OCI-LY7 (cell line): ENCODE results near the gene SH3RF1. TPM values are rescaled to one million over a fixed set of nuclear protein-coding genes. Genes with fewer than 3 reads are reported as not detected.

Experiments used
- BruUV-seq: library from RNA; stranded (reverse); fragments of 400-500 nt; replicated peaks from 2 replicates; lab custom pipeline; 2021; lab: Mats Ljungman, UMichigan
- CTCF ChIA-PET: fragments of 300-600 bp; sonication (Branson Sonifier 250); formaldehyde crosslinking; loops from one replicate; lab custom pipeline; 2022; ENCODE audit warnings: antibody characterized with exemption; ENCODE audit not compliant: unreplicated experiment; lab: Charles Lee
- POLR2A ChIA-PET: fragments of 300-600 bp; sonication (Branson Sonifier 250); formaldehyde crosslinking; loops from one replicate; lab custom pipeline; 2022; ENCODE audit warnings: antibody characterized with exemption; lab: Charles Lee
- DNase-seq: peaks from one replicate; pipeline ENCODE4 v3.0.0-alpha.2; 2015; ENCODE audit warnings: low spot score
- H2AFZ ChIP-seq: fragments of 200-600 bp; sonication (generic), shearing (Covaris generic); 2 replicates; pipeline ENCODE4 v1.6.1; 2014; ENCODE audit warnings: mild to moderate bottlenecking, antibody characterized with exemption, low read length, moderate library complexity
- H3K27ac ChIP-seq: fragments of 200-600 bp; sonication (generic); 2 replicates; pipeline ENCODE4 v1.5.1; 2014; ENCODE audit warnings: mixed run types, low read depth, mild to moderate bottlenecking, moderate library complexity, low read length, inconsistent platforms; ENCODE audit not compliant: poor library complexity, severe bottlenecking
- H3K36me3 ChIP-seq: fragments of 200-600 bp; sonication (generic); 2 replicates; pipeline ENCODE4 v1.6.1; 2014; ENCODE audit warnings: mild to moderate bottlenecking, antibody characterized with exemption, low read length, moderate library complexity, mixed read lengths; ENCODE audit not compliant: insufficient read depth
- H3K4me1 ChIP-seq: fragments of 200-600 bp; sonication (generic); 2 replicates; pipeline ENCODE4 v1.5.1; 2014; ENCODE audit warnings: mild to moderate bottlenecking, low read length; ENCODE audit not compliant: insufficient read depth, poor library complexity, severe bottlenecking
- H3K4me2 ChIP-seq: fragments of 200-600 bp; sonication (generic); 2 replicates; pipeline ENCODE4 v1.6.1; 2014; ENCODE audit warnings: mild to moderate bottlenecking, low read length
- H3K4me3 ChIP-seq: fragments of 200-600 bp; sonication (generic); 2 replicates; pipeline ENCODE4 v1.5.1; 2014; ENCODE audit warnings: mild to moderate bottlenecking, low read depth, low read length; ENCODE audit not compliant: poor library complexity, severe bottlenecking
- H3K79me2 ChIP-seq: fragments of 200-600 bp; sonication (generic); 2 replicates; pipeline ENCODE4 v1.6.1; 2016; ENCODE audit warnings: low read depth, mild to moderate bottlenecking, low read length, moderate library complexity, mixed read lengths; ENCODE audit not compliant: insufficient read depth
- H3K9me2 ChIP-seq: fragments of 200-600 bp; sonication (generic); 2 replicates; pipeline ENCODE4 v1.6.1; 2016; ENCODE audit warnings: mild to moderate bottlenecking, low read length, mixed read lengths; ENCODE audit not compliant: insufficient read depth
- H3K9me3 ChIP-seq: fragments of 200-600 bp; sonication (generic); 2 replicates; pipeline ENCODE4 v1.6.1; 2014; ENCODE audit warnings: mild to moderate bottlenecking, mixed run types, low read length, mixed read lengths
- H4K20me1 ChIP-seq: fragments of 200-600 bp; sonication (generic); 2 replicates; pipeline ENCODE4 v1.6.1; 2014; ENCODE audit warnings: mild to moderate bottlenecking, antibody characterized with exemption, low read length, moderate library complexity, mixed read lengths; ENCODE audit not compliant: insufficient read depth
- CTCF ChIP-seq: fragments of 200-600 bp; sonication (generic); conservative IDR thresholded peaks from 2 replicates; pipeline ENCODE4 v1.5.1; 2014; ENCODE audit warnings: mild to moderate bottlenecking, antibody characterized with exemption, low read length, moderate library complexity, mixed read lengths
- EZH2phosphoT487 ChIP-seq: fragments of 200-600 bp; sonication (generic); IDR thresholded peaks from 2 replicates; pipeline ENCODE4 v1.6.1; 2018; ENCODE audit warnings: low read depth, borderline replicate concordance, mild to moderate bottlenecking, mixed run types, antibody characterized with exemption, low read length, moderate library complexity, mixed read lengths
- intact Hi-C: fragments of 100-400 bp; cut with micrococcal nuclease; formaldehyde crosslinking; loops from one replicate; pipeline ENCODE4 v1.10.0; 2022; ENCODE audit not compliant: unreplicated experiment
- total RNA-seq, 2 experiments: library from RNA; depleted of rRNA in 1 of 2; stranded (reverse); fragments of >200 nt in 1 of 2; shearing (Covaris generic) in 1 of 2; gene quantifications; 2 replicates each; pipeline ENCODE4 v1.2.3, GENCODE V29; 2014 to 2022

SH3RF1 gene
- total RNA-seq, 2 experiments from 2014 or later, result not detected

DNA sequence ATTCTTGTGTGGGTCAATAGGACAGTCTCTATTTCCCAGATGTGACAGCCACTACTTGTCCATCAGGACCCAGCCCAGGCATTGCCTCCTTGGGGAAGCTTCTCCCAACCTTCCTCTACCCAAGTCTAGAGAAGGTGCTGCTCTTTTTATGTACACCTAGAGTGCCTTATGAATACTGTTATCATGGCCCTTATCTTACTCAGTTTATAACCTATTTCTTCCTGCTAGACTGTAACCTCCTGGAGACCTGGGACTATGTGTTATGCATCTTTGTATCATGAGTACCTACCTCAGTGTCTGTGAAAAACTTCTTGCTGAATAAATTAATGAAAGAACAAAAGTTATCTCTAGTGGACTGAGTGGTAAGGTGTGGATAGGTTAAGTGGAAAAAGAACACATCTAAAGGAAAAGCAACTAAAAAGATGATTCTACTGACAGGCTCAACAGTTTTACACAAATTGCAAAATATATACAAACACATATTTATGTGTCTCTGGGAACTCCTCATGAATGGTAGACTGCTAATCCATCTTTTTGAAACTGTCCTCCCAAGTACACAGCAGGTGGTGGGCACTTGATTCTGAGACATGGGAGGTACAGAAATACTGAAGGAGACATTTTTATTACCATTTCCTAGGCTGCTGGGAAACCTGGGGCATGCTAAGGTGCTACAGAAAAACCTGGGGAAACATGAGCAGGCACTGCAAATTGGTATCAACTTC is 106.6 kb downstream of the SH3RF1 start:
- POLR2A ChIA-PET, result no interaction called here
- no peak for DNase-seq
- H3K9me3 ChIP-seq, result no peaks in the 10 kb centered on the region
- no peak overlapping the region for H3K27ac ChIP-seq
- TF ChIP-seq EZH2phosphoT487 (no peak), CTCF (no peak)
- H4K20me1 ChIP-seq, result no peaks in the 10 kb centered on the region
- H3K36me3 ChIP-seq, result no peaks in the 10 kb centered on the region
- H3K79me2 ChIP-seq, result no peaks in the 10 kb centered on the region
- BruUV-seq, result no TSS peak
- intact Hi-C loops, result no loop called here
- H3K4me2 ChIP-seq, result no peak overlapping the region
- CTCF ChIA-PET, result no interaction called here
- no peak overlapping the region for H2AFZ ChIP-seq
- H3K4me3 ChIP-seq, result no peak overlapping the region
- H3K4me1 ChIP-seq, result no peaks in the 10 kb centered on the region
- no peaks in the 10 kb centered on the region for H3K9me2 ChIP-seq

DNA sequence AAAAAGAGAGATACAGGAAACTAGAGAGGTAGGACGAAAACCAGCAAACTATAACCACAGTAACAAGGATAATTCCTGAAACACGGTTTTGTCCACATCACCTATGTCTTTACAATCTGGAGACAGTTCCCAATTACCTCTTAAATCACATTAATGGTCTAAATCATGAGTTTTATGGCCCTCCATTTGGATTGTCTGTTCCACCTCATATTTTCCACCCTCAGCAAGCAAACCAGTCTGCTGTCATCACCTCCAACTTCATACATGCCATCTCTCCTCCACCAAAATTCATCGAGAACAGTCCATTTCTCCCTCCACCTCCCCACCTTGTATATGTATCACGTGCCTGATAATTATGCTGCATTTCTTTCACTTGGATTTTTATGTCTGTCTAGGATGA is 107.3 kb downstream of the SH3RF1 start:
- intact Hi-C loops, result no loop called here
- POLR2A ChIA-PET, result interaction anchor here (1.3 kb wide), 1 partner anchor 14 kb away, joined by 3 read pairs; no protein-coding TSS in a partner anchor
- no peak overlapping the region for H3K27ac ChIP-seq
- H3K9me2 ChIP-seq, result no peaks in the 10 kb centered on the region
- no peak overlapping the region for H2AFZ ChIP-seq
- TF ChIP-seq CTCF (no peak), EZH2phosphoT487 (no peak)
- no peak overlapping the region for H3K4me2 ChIP-seq
- H3K4me1 ChIP-seq, result no peaks in the 10 kb centered on the region
- no peaks in the 10 kb centered on the region for H3K36me3 ChIP-seq
- no TSS peak for BruUV-seq
- no peaks in the 10 kb centered on the region for H3K79me2 ChIP-seq
- H4K20me1 ChIP-seq, result no peaks in the 10 kb centered on the region
- CTCF ChIA-PET, result no interaction called here
- no peaks in the 10 kb centered on the region for H3K9me3 ChIP-seq
- H3K4me3 ChIP-seq, result no peak overlapping the region
- DNase-seq, result no peak

DNA sequence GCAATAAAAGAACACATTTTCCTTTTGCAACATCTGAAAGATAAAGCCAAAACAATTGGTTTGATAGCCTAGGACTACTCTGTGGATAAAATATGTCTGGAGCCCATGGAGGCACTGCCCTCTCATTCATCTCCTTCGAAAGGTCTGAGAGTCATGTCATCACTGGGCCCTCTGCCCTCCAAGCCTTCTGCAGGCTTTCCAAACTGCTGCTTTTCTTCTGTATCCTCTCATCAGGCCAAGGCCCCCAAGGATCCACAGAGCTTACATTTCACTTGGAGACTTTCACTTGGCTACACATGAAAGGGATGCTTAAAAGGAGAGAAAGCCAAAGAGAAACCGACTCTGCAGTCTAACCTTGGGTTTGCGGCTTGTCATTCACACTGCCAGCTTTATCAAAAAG is 109.9 kb downstream of the SH3RF1 start:
- ChIA-PET CTCF (no interaction called here), POLR2A (interaction anchor here (0.6 kb wide), 1 partner anchor 29 kb away, joined by 3 read pairs; no protein-coding TSS in a partner anchor)
- TF ChIP-seq CTCF, result no peak
- no peak for TF ChIP-seq EZH2phosphoT487
- DNase-seq, result no peak
- Histone ChIP-seq H3K36me3 (no peaks in the 10 kb centered on the region), H4K20me1 (no peaks in the 10 kb centered on the region), H3K4me1 (no peaks in the 10 kb centered on the region), H3K79me2 (no peaks in the 10 kb centered on the region), H2AFZ (no peak overlapping the region), H3K4me2 (no peak overlapping the region), H3K9me2 (no peaks in the 10 kb centered on the region), H3K27ac (no peak overlapping the region), H3K9me3 (no peaks in the 10 kb centered on the region), H3K4me3 (no peak overlapping the region)
- intact Hi-C loops, result no loop called here
- no TSS peak for BruUV-seq
